Measurements from ENCODE around the gene HMCN2. TPM values are rescaled to one million over a fixed set of nuclear protein-coding genes. Genes with fewer than 3 reads are reported as not detected.

Gene HMCN2
- total and polyA plus RNA-seq, 8 donors = 1.1 to 21.1 (median 5.0) TPM

GRCh38 chr9:130471411-130472183, 206.0 kb downstream of the HMCN2 start:
- peaks cover 7 to 78% (median 58%) of the 10 kb centered on the region in 4 donors for H3K36me3 ChIP-seq
- WGBS, 5 donors = 67 to 74% (median 68%) methylated on average over 19 to 20 of the region's 20 CpGs
- intact Hi-C loops (cut with DNase I; ENCODE audit: low total_unique reads) = no loop called here

GRCh38 chr9:130472184-130472705, 206.7 kb downstream of the HMCN2 start:
- no peak for DNase-seq
- H3K4me1 ChIP-seq = no peaks in the 10 kb centered on the region
- peaks cover 7 to 78% (median 58%) of the 10 kb centered on the region in 4 donors for H3K36me3 ChIP-seq
- no peak overlapping the region for H3K27ac ChIP-seq
- H3K27me3 ChIP-seq = peaks cover 0 to 15% (median 0%) of the 10 kb centered on the region in 3 donors
- intact Hi-C loops (cut with DNase I; ENCODE audit: low total_unique reads) = no loop called here
- TF ChIP-seq POLR2A (IDR thresholded peaks at IDR 0.05) = no peak
- no peak for TF ChIP-seq POLR2AphosphoS5 (IDR thresholded peaks at IDR 0.05)
- no peak for TF ChIP-seq CTCF (IDR thresholded peaks at IDR 0.05)
- no peak for TF ChIP-seq EP300 (IDR thresholded peaks at IDR 0.05)
- H3K9me3 ChIP-seq = no peaks in the 10 kb centered on the region
- WGBS, 5 donors = 81 to 87% (median 84%) methylated on average over 19 of the region's 19 CpGs
- no peak overlapping the region for H3K4me3 ChIP-seq

More at GRCh38 chr9:130471411-130472183, 206.0 kb downstream of the HMCN2 start:
- no peak overlapping the region for H3K4me3 ChIP-seq
- H3K27me3 ChIP-seq = peaks cover 0 to 15% (median 0%) of the 10 kb centered on the region in 3 donors
- no peak for DNase-seq
- no peaks in the 10 kb centered on the region for H3K9me3 ChIP-seq
- no peaks in the 10 kb centered on the region for H3K4me1 ChIP-seq
- TF ChIP-seq EP300 (IDR thresholded peaks at IDR 0.05) = no peak
- no peak for TF ChIP-seq POLR2AphosphoS5 (IDR thresholded peaks at IDR 0.05)
- no peak for TF ChIP-seq CTCF (IDR thresholded peaks at IDR 0.05)
- no peak for TF ChIP-seq POLR2A (IDR thresholded peaks at IDR 0.05)
- no peak overlapping the region for H3K27ac ChIP-seq

GRCh38 chr9:130473009-130473408, 207.4 kb downstream of the HMCN2 start:
- Histone ChIP-seq H3K27me3 (peaks cover 0 to 15% (median 0%) of the 10 kb centered on the region in 3 donors), H3K27ac (no peak overlapping the region), H3K9me3 (no peaks in the 10 kb centered on the region), H3K36me3 (peaks cover 7 to 78% (median 60%) of the 10 kb centered on the region in 4 donors), H3K4me3 (no peak overlapping the region), H3K4me1 (no peaks in the 10 kb centered on the region)
- DNase-seq = no peak
- TF ChIP-seq POLR2AphosphoS5 (IDR thresholded peaks at IDR 0.05) = no peak
- no peak for TF ChIP-seq CTCF (IDR thresholded peaks at IDR 0.05)
- no peak for TF ChIP-seq POLR2A (IDR thresholded peaks at IDR 0.05)
- no peak for TF ChIP-seq EP300 (IDR thresholded peaks at IDR 0.05)
- intact Hi-C loops (cut with DNase I; ENCODE audit: low total_unique reads) = no loop called here
- WGBS, 5 donors = 88 to 95% (median 94%) methylated on average over 5 to 6 of the region's 6 CpGs

GRCh38 chr9:130473566-130473965, 208.0 kb downstream of the HMCN2 start:
- 58 to 68% (median 61%) methylated on average over 13 of the region's 13 CpGs for WGBS, 5 donors
- intact Hi-C loops (cut with DNase I; ENCODE audit: low total_unique reads) = no loop called here
- Histone ChIP-seq H3K4me3 (no peak overlapping the region), H3K27me3 (peaks cover 0 to 15% (median 0%) of the 10 kb centered on the region in 3 donors), H3K9me3 (no peaks in the 10 kb centered on the region), H3K4me1 (no peaks in the 10 kb centered on the region), H3K36me3 (peaks cover 7 to 79% (median 63%) of the 10 kb centered on the region in 4 donors), H3K27ac (no peak overlapping the region)
- DNase-seq = no peak
- TF ChIP-seq POLR2AphosphoS5 (IDR thresholded peaks at IDR 0.05) (no peak), POLR2A (IDR thresholded peaks at IDR 0.05) (no peak), CTCF (IDR thresholded peaks at IDR 0.05) (no peak), EP300 (IDR thresholded peaks at IDR 0.05) (no peak)

Measured in stomach (tissue), 9 donors.